ENCODE data around the gene EVA1C.

- TF ChIP-seq, protein P1, sequence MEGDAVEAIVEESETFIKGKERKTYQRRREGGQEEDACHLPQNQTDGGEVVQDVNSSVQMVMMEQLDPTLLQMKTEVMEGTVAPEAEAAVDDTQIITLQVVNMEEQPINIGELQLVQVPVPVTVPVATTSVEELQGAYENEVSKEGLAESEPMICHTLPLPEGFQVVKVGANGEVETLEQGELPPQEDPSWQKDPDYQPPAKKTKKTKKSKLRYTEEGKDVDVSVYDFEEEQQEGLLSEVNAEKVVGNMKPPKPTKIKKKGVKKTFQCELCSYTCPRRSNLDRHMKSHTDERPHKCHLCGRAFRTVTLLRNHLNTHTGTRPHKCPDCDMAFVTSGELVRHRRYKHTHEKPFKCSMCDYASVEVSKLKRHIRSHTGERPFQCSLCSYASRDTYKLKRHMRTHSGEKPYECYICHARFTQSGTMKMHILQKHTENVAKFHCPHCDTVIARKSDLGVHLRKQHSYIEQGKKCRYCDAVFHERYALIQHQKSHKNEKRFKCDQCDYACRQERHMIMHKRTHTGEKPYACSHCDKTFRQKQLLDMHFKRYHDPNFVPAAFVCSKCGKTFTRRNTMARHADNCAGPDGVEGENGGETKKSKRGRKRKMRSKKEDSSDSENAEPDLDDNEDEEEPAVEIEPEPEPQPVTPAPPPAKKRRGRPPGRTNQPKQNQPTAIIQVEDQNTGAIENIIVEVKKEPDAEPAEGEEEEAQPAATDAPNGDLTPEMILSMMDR (IDR thresholded peaks at IDR 0.05) = no peak
- TF ChIP-seq EP300 (IDR thresholded peaks at IDR 0.05) (no peak), POLR2A (IDR thresholded peaks at IDR 0.05) (no peak)
Observed at GRCh38 chr21:32368386-32368785, 44.1 kb upstream of the EVA1C start.

All from ovary (tissue), 3 donors.